ENCODE results near the gene ZC3H7A. TPM values are rescaled to one million over a fixed set of nuclear protein-coding genes. Genes with fewer than 3 reads are reported as not detected.

The ZC3H7A gene
- total RNA-seq, 2 donors from 2014 or later, result 114 to 136 TPM

- ATAC-seq (no peak), DNase-seq (ENCODE audit: low spot score) (no peak)
- Mint-ChIP-seq H3K9me3 (no peaks in the 10 kb centered on the region), H3K27me3 (no peaks in the 10 kb centered on the region), H3K4me3 (no peak overlapping the region), H3K36me3 (peaks cover 27% of the 10 kb centered on the region), H3K27ac (peak overlapping the region; percentile 37 to 85), H3K4me1 (ENCODE audit: low read depth in 2 of 2) (peaks cover 27 to 37% of the 10 kb centered on the region in 2 donors)
Observed at GRCh38 chr16:11729787-11730186, 67.3 kb downstream of the ZC3H7A start.

GRCh38 chr16:11727796-11728543, 69.1 kb downstream of the ZC3H7A start:
- H3K9me3 Mint-ChIP-seq, result no peaks in the 10 kb centered on the region
- ATAC-seq (peak; percentile 89 to 90), DNase-seq (ENCODE audit: low spot score) (no peak)
- no peaks in the 10 kb centered on the region for H3K27me3 Mint-ChIP-seq
- peaks cover 28% of the 10 kb centered on the region for H3K36me3 Mint-ChIP-seq
- H3K27ac Mint-ChIP-seq, result peak overlapping the region; percentile 71 to 85
- H3K4me3 Mint-ChIP-seq, result peak overlapping the region; percentile 51
- peaks cover 27 to 34% of the 10 kb centered on the region in 2 donors for H3K4me1 Mint-ChIP-seq (ENCODE audit: low read depth in 2 of 2)

DNA sequence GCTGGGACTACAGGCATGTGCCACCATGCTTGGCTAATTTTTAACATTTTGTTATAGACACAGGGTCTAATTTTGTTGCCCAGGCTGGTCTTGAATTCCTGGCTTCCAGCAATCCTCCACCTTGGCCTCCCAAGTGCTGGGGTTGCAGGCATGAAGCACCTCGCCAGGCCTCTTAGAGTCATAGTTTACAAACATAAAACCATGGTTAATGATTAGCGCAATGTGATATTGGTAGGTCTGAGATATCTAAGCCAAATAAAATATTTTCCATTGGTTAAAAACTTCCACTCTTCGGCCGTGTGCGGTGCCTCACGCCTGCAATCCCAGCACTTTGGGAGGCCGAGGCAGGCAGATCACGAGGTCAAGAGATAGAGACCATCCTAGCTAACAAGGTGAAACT, 71.0 kb downstream of the ZC3H7A start:
- no peak overlapping the region for H3K27ac Mint-ChIP-seq
- no peaks in the 10 kb centered on the region for H3K27me3 Mint-ChIP-seq

DNA sequence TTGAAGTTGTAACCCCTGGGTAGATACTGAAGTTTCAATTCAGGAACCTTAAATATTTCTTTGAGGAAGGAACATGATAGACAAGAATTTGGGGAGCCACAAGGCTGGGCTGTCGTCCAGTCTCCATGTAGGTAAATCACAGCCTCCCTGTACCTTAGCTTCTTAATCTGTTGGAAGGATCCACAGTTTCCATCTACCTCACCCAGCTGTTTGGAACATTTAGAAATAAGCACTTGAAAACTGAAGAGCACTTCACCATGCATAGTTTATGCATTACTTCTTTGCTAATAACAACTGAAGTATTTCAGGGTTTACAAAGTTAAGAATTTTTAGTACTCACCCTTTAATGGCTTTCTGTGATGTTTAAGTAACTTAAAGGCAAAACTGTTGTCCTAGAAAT, 71.6 kb downstream of the ZC3H7A start:
- no peaks in the 10 kb centered on the region for H3K27me3 Mint-ChIP-seq
- no peak for ATAC-seq
- peaks cover 28 to 34% of the 10 kb centered on the region in 2 donors for H3K4me1 Mint-ChIP-seq (ENCODE audit: low read depth in 2 of 2)
- H3K27ac Mint-ChIP-seq, result no peak overlapping the region
- no peaks in the 10 kb centered on the region for H3K9me3 Mint-ChIP-seq
- DNase-seq (ENCODE audit: low spot score), result no peak
- H3K4me3 Mint-ChIP-seq, result no peak overlapping the region
- peaks cover 28% of the 10 kb centered on the region for H3K36me3 Mint-ChIP-seq

More for the DNA sequence above, 71.0 kb downstream of the ZC3H7A start:
- H3K36me3 Mint-ChIP-seq, result peaks cover 28% of the 10 kb centered on the region
- ATAC-seq (no peak), DNase-seq (ENCODE audit: low spot score) (no peak)
- no peak overlapping the region for H3K4me3 Mint-ChIP-seq
- H3K4me1 Mint-ChIP-seq (ENCODE audit: low read depth in 2 of 2), result peaks cover 28 to 34% of the 10 kb centered on the region in 2 donors
- H3K9me3 Mint-ChIP-seq, result no peaks in the 10 kb centered on the region

- H3K27ac Mint-ChIP-seq, result peak overlapping the region in 1 of 2 donors; percentile 10
- H3K27me3 Mint-ChIP-seq, result no peaks in the 10 kb centered on the region
- DNase-seq (ENCODE audit: low spot score), result no peak
- H3K4me3 Mint-ChIP-seq, result no peak overlapping the region
- peaks cover 18% of the 10 kb centered on the region for H3K36me3 Mint-ChIP-seq
- peaks cover 11 to 17% of the 10 kb centered on the region in 2 donors for H3K4me1 Mint-ChIP-seq (ENCODE audit: low read depth in 2 of 2)
- no peak for ATAC-seq
- H3K9me3 Mint-ChIP-seq, result no peaks in the 10 kb centered on the region
Observed at GRCh38 chr16:11722468-11722808, 74.6 kb downstream of the ZC3H7A start.

DNA sequence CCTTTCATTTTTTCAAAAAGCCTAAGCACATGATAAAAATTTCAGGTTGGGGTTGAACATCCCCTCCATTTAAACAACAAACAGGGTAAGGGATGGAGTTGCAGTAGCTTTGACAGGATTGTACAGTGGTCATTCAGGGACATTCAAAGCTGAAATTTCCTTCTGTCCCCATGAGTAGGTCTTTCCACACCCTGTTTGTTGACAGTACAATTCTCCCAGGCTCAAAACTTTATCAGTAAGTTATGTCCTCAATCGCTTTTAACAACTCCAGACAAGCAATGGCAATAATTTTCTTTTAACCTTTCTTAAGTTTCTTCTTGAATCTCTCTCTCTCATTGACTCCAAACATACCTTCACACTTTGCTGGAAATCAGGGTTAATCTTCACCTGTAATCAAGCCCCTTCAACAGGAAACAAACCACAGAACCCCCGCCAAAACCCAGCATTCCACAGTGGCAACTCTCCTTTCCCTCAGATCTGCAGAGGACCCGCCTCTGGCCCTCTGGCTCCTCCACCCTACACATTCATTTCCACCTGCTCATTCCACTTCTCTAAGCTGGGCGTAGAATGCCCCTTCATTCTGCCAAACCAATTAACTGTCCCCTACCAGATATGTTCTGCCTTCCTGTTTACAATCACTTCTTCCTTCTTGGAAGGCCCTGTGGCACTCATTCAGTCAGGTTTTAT, 75.1 kb downstream of the ZC3H7A start:
- Mint-ChIP-seq H3K9me3 (no peaks in the 10 kb centered on the region), H3K27me3 (no peaks in the 10 kb centered on the region), H3K4me3 (no peak overlapping the region), H3K27ac (peak overlapping the region in 1 of 2 donors; percentile 10), H3K36me3 (peaks cover 13% of the 10 kb centered on the region), H3K4me1 (ENCODE audit: low read depth in 2 of 2) (peaks cover 9 to 17% of the 10 kb centered on the region in 2 donors)
- DNase-seq (ENCODE audit: low spot score) (no peak), ATAC-seq (no peak)

DNA sequence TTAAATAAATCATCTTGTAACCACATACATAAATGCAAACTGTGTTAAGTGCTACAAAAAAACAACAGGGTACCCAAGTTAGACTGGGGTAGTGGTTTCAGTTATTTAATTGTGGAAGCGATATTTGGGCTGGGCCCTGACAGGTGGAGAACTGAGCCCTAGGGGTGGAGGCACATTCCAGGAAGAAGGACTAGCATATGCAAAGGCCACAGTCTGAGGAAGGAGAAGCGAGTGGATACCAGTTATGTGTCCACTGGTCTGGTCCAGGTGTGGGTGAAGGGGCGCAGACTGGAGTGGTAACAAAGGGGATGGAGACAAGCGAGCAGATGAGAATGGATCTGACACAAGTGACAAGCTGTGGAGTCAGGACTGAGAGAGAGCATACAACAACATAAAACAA, 77.3 kb downstream of the ZC3H7A start:
- Mint-ChIP-seq H3K4me3 (no peak overlapping the region), H3K27me3 (no peaks in the 10 kb centered on the region), H3K36me3 (peaks cover 13% of the 10 kb centered on the region), H3K9me3 (no peaks in the 10 kb centered on the region), H3K27ac (no peak overlapping the region), H3K4me1 (ENCODE audit: low read depth in 2 of 2) (peaks cover 6 to 18% of the 10 kb centered on the region in 2 donors)
- DNase-seq (ENCODE audit: low spot score) (no peak), ATAC-seq (no peak)

- no peaks in the 10 kb centered on the region for H3K9me3 Mint-ChIP-seq
- no peak overlapping the region for H3K27ac Mint-ChIP-seq
- H3K36me3 Mint-ChIP-seq, result peaks cover 13% of the 10 kb centered on the region
- no peaks in the 10 kb centered on the region for H3K27me3 Mint-ChIP-seq
- no peak for ATAC-seq
- H3K4me3 Mint-ChIP-seq, result no peak overlapping the region
- peaks cover 6 to 21% of the 10 kb centered on the region in 2 donors for H3K4me1 Mint-ChIP-seq (ENCODE audit: low read depth in 2 of 2)
- DNase-seq (ENCODE audit: low spot score), result no peak
Observed at GRCh38 chr16:11719171-11719570, 77.9 kb downstream of the ZC3H7A start.

DNA sequence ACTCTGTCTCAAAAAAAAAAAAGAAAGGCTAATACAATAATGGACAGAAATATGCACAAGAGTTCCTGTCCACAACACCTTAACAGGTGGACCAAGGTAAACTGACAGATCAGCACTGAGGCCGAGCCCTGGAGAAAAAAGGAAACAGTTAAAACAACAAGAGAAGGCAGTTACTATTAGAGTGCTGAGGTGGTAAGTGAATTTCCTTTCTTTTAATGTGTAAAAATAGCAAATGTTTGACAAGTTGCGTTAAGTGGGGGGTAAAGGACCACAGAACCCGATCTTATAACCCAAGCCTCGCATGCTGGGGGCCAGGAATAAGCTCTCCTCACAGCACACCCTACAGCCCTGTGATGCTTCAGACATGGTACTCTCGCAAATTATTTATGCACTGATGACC, 79.2 kb downstream of the ZC3H7A start:
- Mint-ChIP-seq H3K27ac (no peak overlapping the region), H3K4me3 (no peak overlapping the region), H3K9me3 (no peaks in the 10 kb centered on the region), H3K4me1 (ENCODE audit: low read depth in 2 of 2) (peaks cover 6 to 16% of the 10 kb centered on the region in 2 donors), H3K27me3 (no peaks in the 10 kb centered on the region), H3K36me3 (peaks cover 7% of the 10 kb centered on the region)
- DNase-seq (ENCODE audit: low spot score) (no peak), ATAC-seq (no peak)

DNA sequence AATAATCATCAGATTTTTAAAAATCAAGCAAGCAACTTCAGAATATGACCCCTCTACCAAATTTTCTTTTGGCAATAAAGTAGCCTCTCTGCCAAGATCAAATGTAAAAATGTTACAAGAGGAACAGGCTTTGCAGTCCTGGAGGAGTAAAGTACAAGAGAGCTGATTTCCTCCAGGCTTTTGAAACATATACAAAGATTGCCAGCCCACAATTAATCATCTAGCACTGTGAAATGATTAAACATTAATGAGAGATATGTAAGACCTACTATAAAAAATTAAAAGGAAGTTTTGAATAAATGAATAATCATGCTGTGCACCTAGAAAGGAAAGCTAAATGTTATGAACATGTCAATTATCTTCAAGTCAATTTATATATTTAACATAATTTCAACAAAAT, 80.7 kb downstream of the ZC3H7A start:
- peaks cover 9% of the 10 kb centered on the region in 2 donors for H3K4me1 Mint-ChIP-seq (ENCODE audit: low read depth in 2 of 2)
- no peak for ATAC-seq
- H3K36me3 Mint-ChIP-seq, result peaks cover 7% of the 10 kb centered on the region
- H3K4me3 Mint-ChIP-seq, result no peak overlapping the region
- no peaks in the 10 kb centered on the region for H3K9me3 Mint-ChIP-seq
- no peak for DNase-seq (ENCODE audit: low spot score)
- no peaks in the 10 kb centered on the region for H3K27me3 Mint-ChIP-seq
- H3K27ac Mint-ChIP-seq, result peak overlapping the region in 1 of 2 donors; percentile 50

DNA sequence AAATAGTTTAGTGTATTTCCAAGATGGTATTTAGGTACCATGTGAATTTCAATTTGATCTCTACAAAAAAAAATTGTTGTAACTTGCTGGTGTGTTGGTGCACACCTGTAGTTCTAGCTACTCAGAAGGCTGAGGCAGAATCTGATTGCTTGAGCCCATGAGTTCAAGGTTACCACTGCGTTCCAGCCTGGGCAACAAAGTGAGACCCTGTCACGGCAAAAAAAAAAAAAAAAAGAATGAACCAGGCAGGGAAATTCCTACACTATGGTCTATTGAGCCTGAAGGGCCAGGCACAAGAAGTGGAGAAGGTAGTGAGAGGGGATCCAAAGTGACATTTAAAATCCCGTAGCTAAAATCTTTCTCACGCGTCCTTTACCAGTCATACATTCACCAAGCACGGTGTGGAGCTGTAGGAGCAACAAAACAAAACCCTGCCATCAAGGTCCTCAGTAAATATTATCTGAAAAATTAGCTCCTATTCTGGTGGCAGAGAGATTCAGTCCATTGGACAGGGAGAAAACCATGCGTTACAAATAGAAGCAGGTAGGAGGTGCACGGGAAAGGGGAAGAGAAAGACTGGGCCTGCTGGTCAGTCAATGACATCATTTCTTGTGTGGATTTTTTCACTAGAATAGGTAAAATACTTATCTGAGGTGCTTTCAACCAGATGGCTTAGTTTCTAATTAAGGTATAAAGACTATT, 81.7 kb downstream of the ZC3H7A start:
- Mint-ChIP-seq H3K36me3 (peaks cover 7% of the 10 kb centered on the region), H3K9me3 (no peaks in the 10 kb centered on the region), H3K27me3 (no peaks in the 10 kb centered on the region), H3K4me3 (no peak overlapping the region), H3K4me1 (ENCODE audit: low read depth in 2 of 2) (peaks cover 9% of the 10 kb centered on the region in 2 donors), H3K27ac (no peak overlapping the region)
- ATAC-seq (no peak), DNase-seq (ENCODE audit: low spot score) (no peak)

DNA sequence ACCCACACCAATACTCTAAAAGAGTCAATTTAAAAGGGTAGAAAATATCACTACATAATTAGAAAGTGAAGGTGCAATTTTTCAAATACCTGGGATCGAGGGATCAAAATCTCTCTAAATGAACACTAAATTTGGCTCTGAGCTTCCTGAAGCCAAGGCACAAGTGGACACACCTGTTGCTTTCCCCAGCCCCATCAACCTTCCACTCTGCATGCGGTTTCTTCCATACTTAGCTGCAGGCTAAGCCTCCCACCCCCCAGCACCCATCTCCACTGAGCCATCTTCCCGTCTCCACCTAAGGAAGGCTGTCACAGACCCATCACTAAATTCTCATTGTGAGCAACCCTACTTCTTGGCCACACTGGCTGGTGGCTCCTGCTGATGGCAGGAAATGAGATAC, 84.9 kb downstream of the ZC3H7A start:
- ATAC-seq (no peak), DNase-seq (ENCODE audit: low spot score) (no peak)
- Mint-ChIP-seq H3K4me1 (ENCODE audit: low read depth in 2 of 2) (peaks cover 3 to 5% of the 10 kb centered on the region in 2 donors), H3K27me3 (no peaks in the 10 kb centered on the region), H3K9me3 (no peaks in the 10 kb centered on the region), H3K27ac (no peak overlapping the region), H3K36me3 (no peaks in the 10 kb centered on the region), H3K4me3 (no peak overlapping the region)

- peaks cover 4 to 5% of the 10 kb centered on the region in 2 donors for H3K4me1 Mint-ChIP-seq (ENCODE audit: low read depth in 2 of 2)
- H3K27ac Mint-ChIP-seq, result no peak overlapping the region
- ATAC-seq (no peak), DNase-seq (ENCODE audit: low spot score) (no peak)
- H3K9me3 Mint-ChIP-seq, result no peaks in the 10 kb centered on the region
- no peaks in the 10 kb centered on the region for H3K27me3 Mint-ChIP-seq
- no peak overlapping the region for H3K4me3 Mint-ChIP-seq
- H3K36me3 Mint-ChIP-seq, result no peaks in the 10 kb centered on the region
Observed at GRCh38 chr16:11711662-11712061, 85.4 kb downstream of the ZC3H7A start.

DNA sequence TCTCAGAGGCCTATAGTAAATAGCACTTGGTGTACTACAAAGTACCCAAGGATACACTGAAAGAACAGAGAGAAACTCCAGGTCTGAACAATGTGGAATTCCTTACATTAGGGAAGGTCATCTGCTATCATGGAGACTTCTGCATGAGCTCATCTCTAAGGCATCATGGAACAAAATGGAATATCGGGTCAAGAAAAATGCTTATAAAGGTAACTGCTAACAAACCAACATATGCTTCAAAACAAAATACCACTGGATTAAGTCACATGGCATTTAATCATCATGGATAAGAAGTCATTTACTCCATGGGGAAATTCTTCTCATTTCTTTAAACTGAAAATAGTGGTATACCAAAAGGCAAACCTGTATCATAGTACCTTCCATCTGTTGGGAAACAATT, 88.6 kb downstream of the ZC3H7A start:
- peaks cover 8 to 10% of the 10 kb centered on the region in 2 donors for H3K4me1 Mint-ChIP-seq (ENCODE audit: low read depth in 2 of 2)
- H3K36me3 Mint-ChIP-seq, result peaks cover 2% of the 10 kb centered on the region
- H3K9me3 Mint-ChIP-seq, result no peaks in the 10 kb centered on the region

More for the DNA sequence above, 88.6 kb downstream of the ZC3H7A start:
- DNase-seq (ENCODE audit: low spot score) (no peak), ATAC-seq (no peak)
- Mint-ChIP-seq H3K27ac (no peak overlapping the region), H3K4me3 (no peak overlapping the region), H3K27me3 (no peaks in the 10 kb centered on the region)

All from natural killer cell treated with Interleukin-12 subunit alpha and Interleukin-12 subunit beta and Interleukin-15 and Interleukin-18, amount 100 ng/mL, for 72 hours (primary cell).